K562 (cell line): ENCODE measurements around the gene HDAC1. TPM values are rescaled to one million over a fixed set of nuclear protein-coding genes. Genes with fewer than 3 reads are reported as not detected.

Experiments
- CBX2 ChIP-seq: fragments of 200-600 bp; sonication (generic); IDR thresholded peaks from one replicate; pipeline ENCODE4 v1.6.1; 2012; ENCODE audit warnings: mild to moderate bottlenecking, low read length, inconsistent platforms; ENCODE audit not compliant: insufficient read depth, poor library complexity, severe bottlenecking
- CBX5 ChIP-seq: IDR thresholded peaks from 2 replicates; pipeline ENCODE4 v1.6.1; 2014; ENCODE audit warnings: low read depth, borderline replicate concordance
- CUX1 ChIP-seq: fragments of 200-800 bp; sonication (Bioruptor generic); IDR thresholded peaks from 2 replicates; pipeline ENCODE4 v1.6.1; 2016; ENCODE audit warnings: missing genetic modification characterization, missing compliant biosample characterization
- EGR1 ChIP-seq: fragments of 450-650 bp; conservative IDR thresholded peaks from 2 replicates; pipeline ENCODE4 v1.6.1; 2017; ENCODE audit warnings: mild to moderate bottlenecking
- HMGN3 ChIP-seq: IDR thresholded peaks from 2 replicates; pipeline ENCODE4 v1.6.1; 2011; ENCODE audit warnings: borderline replicate concordance, low read depth, mild to moderate bottlenecking, mixed read lengths, low read length; ENCODE audit not compliant: insufficient read length; ENCODE audit errors: extremely low read depth
- JUN ChIP-seq, 2 experiments: sonication (generic) in 1 of 2; formaldehyde crosslinking in 1 of 2; IDR thresholded peaks; 2 replicates each; pipeline versions ENCODE4 v1.6.1 to v1.8.0; 2012 to 2022; ENCODE audit warnings: borderline replicate concordance in 2 of 2, mild to moderate bottlenecking in 2 of 2, improper control_type of control experiment in 1 of 2, low read depth in 1 of 2, low read length in 1 of 2, missing genetic modification reagents in 1 of 2
- RAD51 ChIP-seq: fragments of 450-650 bp; IDR thresholded peaks from 2 replicates; pipeline ENCODE4 v1.7.1; 2016; ENCODE audit warnings: low read depth, mild to moderate bottlenecking, borderline replicate concordance
- TARDBP ChIP-seq: fragments of 450-650 bp; IDR thresholded peaks from 2 replicates; pipeline ENCODE4 v1.6.1; 2016
- ZBTB40 ChIP-seq, 2 experiments: fragments of 450-650 bp in 1 of 2; sonication (generic) in 1 of 2; formaldehyde crosslinking in 1 of 2; IDR thresholded peaks; 2 replicates each; pipeline versions ENCODE4 v1.7.1 to v1.9.0; 2016 to 2022; ENCODE audit warnings: inconsistent platforms in 1 of 2, mild to moderate bottlenecking in 1 of 2, missing genetic modification reagents in 1 of 2
- ZFX ChIP-seq: sonication (generic); formaldehyde crosslinking; IDR thresholded peaks from 2 replicates; pipeline ENCODE4 v1.8.0; 2022; ENCODE audit warnings: mild to moderate bottlenecking, missing genetic modification reagents, moderate library complexity
- ZNF165 ChIP-seq: fragments of 250-450 bp; sonication (Bioruptor Pico); IDR thresholded peaks from 2 replicates; pipeline ENCODE4 v1.4.0; 2020; ENCODE audit warnings: borderline replicate concordance
- ZNF583 ChIP-seq: fragments of 250-450 bp; sonication (Bioruptor Pico); IDR thresholded peaks from 2 replicates; pipeline ENCODE4 v1.4.0; 2020
- polyA plus RNA-seq, 8 experiments: library from polyadenylated mRNA; depleted of rRNA in 4 of 8; stranded (reverse) in 5 of 8; unstranded in 3 of 8; fragments of >200 nt; fragmentation: Nextera tagmentation in 2 of 8; fragmentation: Illumina TruSeq in 1 of 8; extraction: Ambion mirVana in 2 of 8; extraction: Trizol in 1 of 8; gene quantifications; 2 replicates each; pipeline versions ENCODE4 v1.2.1 to v1.2.3, GENCODE V29; 2011 to 2014; ENCODE audit warnings: inconsistent platforms in 1 of 8, missing spikeins in 1 of 8
- total RNA-seq, 7 experiments: library from RNA; depleted of rRNA in 6 of 7; stranded (reverse); fragments of >200 nt in 6 of 7; fragmentation: Illumina TruSeq in 2 of 7; extraction: Trizol in 2 of 7; gene quantifications; 2 replicates each; pipeline versions ENCODE4 v1.2.1 to v1.2.3, GENCODE V29; 2011 to 2021; ENCODE audit warnings: low replicate concordance in 1 of 7

Gene HDAC1
- total and polyA plus RNA-seq, 9 of the 15 experiments (the other 6 are each of a cell fraction or from before 2014, with no cell fraction given), result 169 to 384 (median 193) TPM

- TF ChIP-seq CUX1 (no peak), TARDBP (no peak), ZNF583 (CRISPR knock-in tag) (peak; percentile 90; the same call in 1 of the 2 replicates), HMGN3 (no peak), RAD51 (peak; percentile 22; the same call in 1 of the 2 replicates), EGR1 (peak; percentile 87), ZFX (CRISPR knock-in tag) (peak; percentile 97), ZBTB40 (IDR thresholded peaks at IDR 0.05) (peak; percentile 67; the same call in 1 of the 2 replicates), ZBTB40 (CRISPR knock-in tag; IDR thresholded peaks at IDR 0.05) (no peak; the same call in 1 of the 2 replicates), CBX2 (no peak), ZNF165 (CRISPR knock-in tag) (no peak), JUN (IDR thresholded peaks at IDR 0.05; ENCODE audit: borderline replicate concordance, low read depth, low read length) (peak; percentile 60; the same call in 1 of the 2 replicates), JUN (CRISPR knock-in tag; IDR thresholded peaks at IDR 0.05; ENCODE audit: borderline replicate concordance) (no peak), CBX5 (peak; percentile 20)
These were observed 59.0 kb downstream of the HDAC1 start (continued) for GRCh38 chr1:32350785-32351398.
